Hematopoietic multipotent progenitor cell treated with erythropoietin and hydrocortisone succinate and interleukin-3 and kit ligand, for 15 days (in vitro differentiated cells): ENCODE results near the gene NFIC.
A peak's percentile ranks its signal among the peaks of the same experiment; 100 is the strongest.
"Not testable (repeated sequence)": the region's sequence is repeated elsewhere in the genome, so short reads cannot be mapped to it uniquely, and the experiment has no call there.

Experiments used
- DNase-seq: peaks from one replicate; pipeline ENCODE4 v3.0.0-alpha.2; 2015; ENCODE audit warnings: low spot score

Gene NFIC

GRCh38 chr19:3365836-3366752 is at the start of gene NFIC:
Gene NFIC (plus strand): TSS chr19:3366583. CDS start chr19:3366637, 54 bp downstream.
- DNase-seq, result peak; percentile 11

GRCh38 chr19:3316659-3317207 is 49.6 kb upstream of the NFIC start:
- DNase-seq, result no peak

- DNase-seq, result no peak
Measured at GRCh38 chr19:3319643-3320353, 46.6 kb upstream of the NFIC start.

- no peak for DNase-seq
Measured at GRCh38 chr19:3320354-3320670, 46.1 kb upstream of the NFIC start.

GRCh38 chr19:3320853-3321252 is 45.5 kb upstream of the NFIC start:
- DNase-seq, result no peak

- no peak for DNase-seq
Measured at GRCh38 chr19:3321696-3322095, 44.7 kb upstream of the NFIC start.

GRCh38 chr19:3322199-3322978 is 44.0 kb upstream of the NFIC start:
- DNase-seq, result no peak

GRCh38 chr19:3323026-3323425 is 43.4 kb upstream of the NFIC start:
- DNase-seq, result no peak

- DNase-seq, result no peak
Measured at GRCh38 chr19:3323658-3324057, 42.7 kb upstream of the NFIC start.

- DNase-seq, result peak; percentile 62
Measured at GRCh38 chr19:3324405-3324856, 42.0 kb upstream of the NFIC start.

GRCh38 chr19:3325451-3325850 is 40.9 kb upstream of the NFIC start:
- DNase-seq, result no peak

GRCh38 chr19:3328743-3329142 is 37.6 kb upstream of the NFIC start:
- DNase-seq, result no peak

- DNase-seq, result no peak
Measured at GRCh38 chr19:3330047-3330446, 36.3 kb upstream of the NFIC start.

GRCh38 chr19:3332232-3332631 is 34.2 kb upstream of the NFIC start:
- not testable (repeated sequence) for DNase-seq

GRCh38 chr19:3333020-3333583 is 33.3 kb upstream of the NFIC start:
- no peak for DNase-seq

GRCh38 chr19:3333662-3334061 is 32.7 kb upstream of the NFIC start:
- no peak for DNase-seq

GRCh38 chr19:3334749-3335430 is 31.5 kb upstream of the NFIC start:
- not testable (repeated sequence) for DNase-seq

GRCh38 chr19:3335431-3336350 is 30.7 kb upstream of the NFIC start:
- no peak for DNase-seq

- no peak for DNase-seq
Measured at GRCh38 chr19:3336351-3336679, 30.1 kb upstream of the NFIC start.
